Measurements from ENCODE around the gene BMP2K. TPM values are rescaled to one million over a fixed set of nuclear protein-coding genes. Genes with fewer than 3 reads are reported as not detected.
"Not testable (repeated sequence)": the region's sequence is repeated elsewhere in the genome, so short reads cannot be mapped to it uniquely, and the experiment has no call there.

The BMP2K gene
- total and polyA plus RNA-seq, 5 donors: 12.1 to 62.7 (median 52.7) TPM

GRCh38 chr4:78818530-78819079, 42.5 kb downstream of the BMP2K start:
- DNase-seq (no peak), ATAC-seq (no peak)
- Histone ChIP-seq H3K9me3 (ENCODE audit: control insufficient read depth, low read length) (no peaks in the 10 kb centered on the region), H3K4me3 (ENCODE audit: low read length) (no peak overlapping the region), H3K27ac (ENCODE audit: low read length) (no peak overlapping the region), H3K27me3 (ENCODE audit: control insufficient read depth, insufficient read depth) (no peaks in the 10 kb centered on the region), H3K4me1 (ENCODE audit: control insufficient read depth, insufficient read depth, low read length) (no peaks in the 10 kb centered on the region)
- intact Hi-C loops (cut with DNase I): no loop called here
- WGBS: 95% methylated on average over 4 of the region's 4 CpGs

GRCh38 chr4:78824001-78824400, 47.9 kb downstream of the BMP2K start:
- no peak for DNase-seq
- H3K9me3 ChIP-seq (ENCODE audit: control insufficient read depth, low read length): no peaks in the 10 kb centered on the region
- ATAC-seq: no peak
- H3K4me3 ChIP-seq (ENCODE audit: low read length): no peak overlapping the region
- intact Hi-C loops (cut with DNase I): no loop called here
- H3K27ac ChIP-seq (ENCODE audit: low read length): no peak overlapping the region
- H3K4me1 ChIP-seq (ENCODE audit: control insufficient read depth, insufficient read depth, low read length): no peaks in the 10 kb centered on the region
- WGBS: 98% methylated on average over 1 of the region's 1 CpG
- no peaks in the 10 kb centered on the region for H3K27me3 ChIP-seq (ENCODE audit: control insufficient read depth, insufficient read depth)

- Histone ChIP-seq H3K4me1 (ENCODE audit: control insufficient read depth, insufficient read depth, low read length) (no peaks in the 10 kb centered on the region), H3K27ac (ENCODE audit: low read length) (no peak overlapping the region), H3K9me3 (ENCODE audit: control insufficient read depth, low read length) (no peaks in the 10 kb centered on the region), H3K27me3 (ENCODE audit: control insufficient read depth, insufficient read depth) (no peaks in the 10 kb centered on the region), H3K4me3 (ENCODE audit: low read length) (no peak overlapping the region)
- DNase-seq (no peak), ATAC-seq (no peak)
- WGBS: 97% methylated on average over 3 of the region's 3 CpGs
- intact Hi-C loops (cut with DNase I): no loop called here
Measured at GRCh38 chr4:78827191-78827590, 51.0 kb downstream of the BMP2K start.

GRCh38 chr4:78829296-78829695, 53.1 kb downstream of the BMP2K start:
- no peak overlapping the region for H3K4me3 ChIP-seq (ENCODE audit: low read length)
- ATAC-seq (no peak), DNase-seq (no peak)
- no peaks in the 10 kb centered on the region for H3K4me1 ChIP-seq (ENCODE audit: control insufficient read depth, insufficient read depth, low read length)
- no peaks in the 10 kb centered on the region for H3K9me3 ChIP-seq (ENCODE audit: control insufficient read depth, low read length)
- intact Hi-C loops (cut with DNase I): no loop called here
- H3K27me3 ChIP-seq (ENCODE audit: control insufficient read depth, insufficient read depth): no peaks in the 10 kb centered on the region
- H3K27ac ChIP-seq (ENCODE audit: low read length): no peak overlapping the region

- DNase-seq; H3K9me3 ChIP-seq (ENCODE audit: control insufficient read depth, low read length); H3K4me1 ChIP-seq (ENCODE audit: control insufficient read depth, insufficient read depth, low read length); H3K27ac ChIP-seq (ENCODE audit: low read length); H3K27me3 ChIP-seq (ENCODE audit: control insufficient read depth, insufficient read depth); H3K4me3 ChIP-seq (ENCODE audit: low read length); ATAC-seq; intact Hi-C loops (cut with DNase I): not testable (repeated sequence)
- WGBS: 89% methylated on average over 3 of the region's 3 CpGs
Measured at GRCh38 chr4:78839676-78840075, 63.5 kb downstream of the BMP2K start.

GRCh38 chr4:78840286-78840685, 64.1 kb downstream of the BMP2K start:
- H3K27me3 ChIP-seq (ENCODE audit: control insufficient read depth, insufficient read depth); H3K4me3 ChIP-seq (ENCODE audit: low read length); H3K4me1 ChIP-seq (ENCODE audit: control insufficient read depth, insufficient read depth, low read length); H3K9me3 ChIP-seq (ENCODE audit: control insufficient read depth, low read length); DNase-seq; ATAC-seq; intact Hi-C loops (cut with DNase I); H3K27ac ChIP-seq (ENCODE audit: low read length): not testable (repeated sequence)
- WGBS: 96% methylated on average over 4 of the region's 4 CpGs

- WGBS: 66% methylated on average over 2 of the region's 2 CpGs
- DNase-seq (no peak), ATAC-seq (no peak)
- intact Hi-C loops (cut with DNase I): no loop called here
- Histone ChIP-seq H3K27me3 (ENCODE audit: control insufficient read depth, insufficient read depth) (no peaks in the 10 kb centered on the region), H3K27ac (ENCODE audit: low read length) (no peak overlapping the region), H3K4me1 (ENCODE audit: control insufficient read depth, insufficient read depth, low read length) (no peaks in the 10 kb centered on the region), H3K9me3 (ENCODE audit: control insufficient read depth, low read length) (no peaks in the 10 kb centered on the region), H3K4me3 (ENCODE audit: low read length) (no peak overlapping the region)
Measured at GRCh38 chr4:78845472-78845871, 69.3 kb downstream of the BMP2K start.

GRCh38 chr4:78846258-78846657, 70.1 kb downstream of the BMP2K start:
- no peaks in the 10 kb centered on the region for H3K27me3 ChIP-seq (ENCODE audit: control insufficient read depth, insufficient read depth)
- H3K4me3 ChIP-seq (ENCODE audit: low read length): no peak overlapping the region
- H3K27ac ChIP-seq (ENCODE audit: low read length): no peak overlapping the region
- no peaks in the 10 kb centered on the region for H3K4me1 ChIP-seq (ENCODE audit: control insufficient read depth, insufficient read depth, low read length)
- ATAC-seq (no peak), DNase-seq (no peak)
- no peaks in the 10 kb centered on the region for H3K9me3 ChIP-seq (ENCODE audit: control insufficient read depth, low read length)
- intact Hi-C loops (cut with DNase I): no loop called here

GRCh38 chr4:78862314-78862737, 86.2 kb downstream of the BMP2K start:
- no peak overlapping the region for H3K4me3 ChIP-seq (ENCODE audit: low read length)
- WGBS: 88% methylated on average over 2 of the region's 2 CpGs
- intact Hi-C loops (cut with DNase I): loop anchor here in 2 of 4 donors (5.0 to 10.0 kb wide), 2 partner anchors 88 to 250 kb away; partner anchors contain the start of gene BMP2K (in 1 of the 2)

GRCh38 chr4:78863254-78863869, 87.2 kb downstream of the BMP2K start:
- WGBS: 86% methylated on average over 5 of the region's 5 CpGs
- ATAC-seq (no peak), DNase-seq (no peak)
- no peaks in the 10 kb centered on the region for H3K27me3 ChIP-seq (ENCODE audit: control insufficient read depth, insufficient read depth)
- H3K9me3 ChIP-seq (ENCODE audit: control insufficient read depth, low read length): no peaks in the 10 kb centered on the region
- H3K4me1 ChIP-seq (ENCODE audit: control insufficient read depth, insufficient read depth, low read length): no peaks in the 10 kb centered on the region
- H3K27ac ChIP-seq (ENCODE audit: low read length): no peak overlapping the region
- intact Hi-C loops (cut with DNase I): loop anchor here in 2 of 4 donors (5.0 to 10.0 kb wide), 2 partner anchors 89 to 251 kb away; partner anchors contain the start of gene BMP2K (in 1 of the 2)
- H3K4me3 ChIP-seq (ENCODE audit: low read length): no peak overlapping the region

More at GRCh38 chr4:78862314-78862737, 86.2 kb downstream of the BMP2K start:
- Histone ChIP-seq H3K9me3 (ENCODE audit: control insufficient read depth, low read length) (no peaks in the 10 kb centered on the region), H3K4me1 (ENCODE audit: control insufficient read depth, insufficient read depth, low read length) (no peaks in the 10 kb centered on the region), H3K27ac (ENCODE audit: low read length) (no peak overlapping the region), H3K27me3 (ENCODE audit: control insufficient read depth, insufficient read depth) (no peaks in the 10 kb centered on the region)
- no peak for DNase-seq
- no peak for ATAC-seq

GRCh38 chr4:78863991-78864390, 87.8 kb downstream of the BMP2K start:
- no peak overlapping the region for H3K4me3 ChIP-seq (ENCODE audit: low read length)
- H3K9me3 ChIP-seq (ENCODE audit: control insufficient read depth, low read length): no peaks in the 10 kb centered on the region
- no peaks in the 10 kb centered on the region for H3K4me1 ChIP-seq (ENCODE audit: control insufficient read depth, insufficient read depth, low read length)
- peak in 1 of 2 donors; percentile 47 for ATAC-seq
- no peak overlapping the region for H3K27ac ChIP-seq (ENCODE audit: low read length)
- intact Hi-C loops (cut with DNase I): loop anchor here (1.0 to 10.0 kb wide), 4 partner anchors 89 to 252 kb away; partner anchors contain the start of gene BMP2K (in 1 of the 4)
- no peak for DNase-seq
- 59% methylated on average over 2 of the region's 2 CpGs for WGBS
- no peaks in the 10 kb centered on the region for H3K27me3 ChIP-seq (ENCODE audit: control insufficient read depth, insufficient read depth)
